HepG2 (cell line): ENCODE results near the gene COG1. TPM values are rescaled to one million over a fixed set of nuclear protein-coding genes. Genes with fewer than 3 reads are reported as not detected.

ENCODE experiments used
- CBX1 ChIP-seq: IDR thresholded peaks from one replicate; pipeline ENCODE4 v1.6.1; 2016; ENCODE audit warnings: antibody characterized with exemption, low read depth
- ETV6 ChIP-seq: sonication (generic); formaldehyde crosslinking; conservative IDR thresholded peaks from 2 replicates; pipeline ENCODE4 v1.4.0; 2020; ENCODE audit warnings: missing genetic modification reagents
- GATAD2A ChIP-seq: IDR thresholded peaks from 2 replicates; pipeline ENCODE4 v1.6.1; 2016
- HDAC2 ChIP-seq: sonication (generic); formaldehyde crosslinking; IDR thresholded peaks from 2 replicates; pipeline ENCODE4 v1.4.0; 2020; ENCODE audit warnings: missing genetic modification reagents
- HOXD1 ChIP-seq: sonication (generic); formaldehyde crosslinking; IDR thresholded peaks from 2 replicates; pipeline ENCODE4 v1.5.0; 2020; ENCODE audit warnings: missing genetic modification reagents
- NFYC ChIP-seq: IDR thresholded peaks from 2 replicates; pipeline ENCODE4 v1.6.1; 2016; ENCODE audit warnings: missing genetic modification reagents, missing compliant biosample characterization
- NKX3-1 ChIP-seq: sonication (generic); formaldehyde crosslinking; IDR thresholded peaks from 2 replicates; pipeline ENCODE4 v1.5.0; 2020; ENCODE audit warnings: missing genetic modification reagents
- NR2F2 ChIP-seq: IDR thresholded peaks from 2 replicates; pipeline ENCODE4 v1.6.1; 2012; ENCODE audit warnings: low read depth, inconsistent platforms, borderline replicate concordance
- PAF1 ChIP-seq: IDR thresholded peaks from 2 replicates; pipeline ENCODE4 v1.6.1; 2016; ENCODE audit warnings: missing genetic modification reagents, missing compliant biosample characterization
- PHF21A ChIP-seq: sonication (generic); formaldehyde crosslinking; IDR thresholded peaks from 2 replicates; pipeline ENCODE4 v1.5.0; 2020; ENCODE audit warnings: mild to moderate bottlenecking, missing genetic modification reagents
- PLRG1 ChIP-seq: fragments of 450-650 bp; conservative IDR thresholded peaks from 2 replicates; pipeline ENCODE4 v1.6.1; 2016
- RBAK ChIP-seq: sonication (generic); formaldehyde crosslinking; IDR thresholded peaks from 2 replicates; pipeline ENCODE4 v1.5.1; 2020; ENCODE audit warnings: mild to moderate bottlenecking, missing genetic modification reagents
- RFXAP ChIP-seq: sonication (generic); formaldehyde crosslinking; IDR thresholded peaks from 2 replicates; pipeline ENCODE4 v1.4.0; 2020; ENCODE audit warnings: missing genetic modification reagents, borderline replicate concordance
- SAFB2 ChIP-seq: sonication (generic); formaldehyde crosslinking; IDR thresholded peaks from 2 replicates; pipeline ENCODE4 v1.5.1; 2020; ENCODE audit warnings: missing genetic modification reagents, low read depth, mild to moderate bottlenecking, borderline replicate concordance
- SIX4 ChIP-seq: sonication (generic); formaldehyde crosslinking; IDR thresholded peaks from 2 replicates; pipeline ENCODE4 v1.4.0; 2020; ENCODE audit warnings: missing genetic modification reagents
- SMAD9 ChIP-seq: sonication (generic); formaldehyde crosslinking; IDR thresholded peaks from 2 replicates; pipeline ENCODE4 v1.5.1; 2020; ENCODE audit warnings: mild to moderate bottlenecking, missing genetic modification reagents
- SNRNP70 ChIP-seq: fragments of 200-400 bp; formaldehyde crosslinking; IDR thresholded peaks from 2 replicates; pipeline ENCODE4 v1.6.1; 2017; ENCODE audit warnings: mild to moderate bottlenecking, low read depth, low read length, moderate library complexity
- SRY ChIP-seq: sonication (generic); formaldehyde crosslinking; IDR thresholded peaks from 2 replicates; pipeline ENCODE4 v1.8.0; 2022; ENCODE audit warnings: mild to moderate bottlenecking, missing genetic modification reagents
- ZNF232 ChIP-seq: sonication (generic); formaldehyde crosslinking; IDR thresholded peaks from 2 replicates; pipeline ENCODE4 v1.4.0; 2020; ENCODE audit warnings: missing genetic modification reagents, borderline replicate concordance
- ZNF24 ChIP-seq: fragments of 450-650 bp; IDR thresholded peaks from 2 replicates; pipeline ENCODE4 v1.6.1; 2017; ENCODE audit warnings: antibody characterized with exemption, mild to moderate bottlenecking
- ZNF460 ChIP-seq: sonication (generic); formaldehyde crosslinking; IDR thresholded peaks from 2 replicates; pipeline ENCODE4 v1.5.1; 2020; ENCODE audit warnings: missing genetic modification reagents, mild to moderate bottlenecking, borderline replicate concordance
- ZNF567 ChIP-seq: sonication (generic); formaldehyde crosslinking; IDR thresholded peaks from 2 replicates; pipeline ENCODE4 v1.8.1; 2023; ENCODE audit warnings: mild to moderate bottlenecking, missing genetic modification reagents, borderline replicate concordance
- ZNF572 ChIP-seq: sonication (generic); formaldehyde crosslinking; IDR thresholded peaks from 2 replicates; pipeline ENCODE4 v1.5.1; 2020; ENCODE audit warnings: mild to moderate bottlenecking, missing genetic modification reagents
- ZNF703 ChIP-seq: sonication (generic); formaldehyde crosslinking; IDR thresholded peaks from 2 replicates; pipeline ENCODE4 v1.5.1; 2020; ENCODE audit warnings: missing genetic modification reagents, mild to moderate bottlenecking, moderate library complexity, borderline replicate concordance
- ZSCAN25 ChIP-seq: sonication (generic); formaldehyde crosslinking; IDR thresholded peaks from 2 replicates; pipeline ENCODE4 v1.8.0; 2022; ENCODE audit warnings: mild to moderate bottlenecking, missing genetic modification reagents
- ZSCAN29 ChIP-seq: sonication (generic); formaldehyde crosslinking; conservative IDR thresholded peaks from 2 replicates; pipeline ENCODE4 v1.4.0; 2020; ENCODE audit warnings: mild to moderate bottlenecking, missing genetic modification reagents
- polyA plus RNA-seq, 8 experiments: library from polyadenylated mRNA; depleted of rRNA in 3 of 8; stranded (reverse) in 7 of 8; unstranded in 1 of 8; fragments of >200 nt; fragmentation: Illumina TruSeq in 4 of 8; extraction: Trizol in 4 of 8; gene quantifications; 2 replicates each; pipeline versions ENCODE4 v1.2.1 to v1.2.3, GENCODE V29; 2011 to 2016; ENCODE audit warnings: low read depth in 4 of 8, missing spikeins in 1 of 8, mixed read lengths in 1 of 8; ENCODE audit not compliant: insufficient read depth in 1 of 8
- total RNA-seq, 5 experiments: library from RNA; depleted of rRNA; stranded (reverse); fragments of >200 nt; fragmentation: Illumina TruSeq; extraction: Trizol; gene quantifications; 2 replicates each; pipeline ENCODE4 v1.2.3, GENCODE V29; 2016; ENCODE audit warnings: low read depth in 1 of 5
- TF ChIP-seq, protein P1 (sequence below): sonication (generic); formaldehyde crosslinking; IDR thresholded peaks from 2 replicates; pipeline ENCODE4 v1.8.0; 2022; ENCODE audit warnings: low read depth, missing genetic modification reagents
- TF ChIP-seq, protein P2 (sequence below): sonication (generic); formaldehyde crosslinking; IDR thresholded peaks from 2 replicates; pipeline ENCODE4 v1.4.0; 2020; ENCODE audit warnings: missing genetic modification reagents
- TF ChIP-seq, protein P3 (sequence below): IDR thresholded peaks from 2 replicates; pipeline ENCODE4 v1.6.1; 2018; ENCODE audit warnings: missing genetic modification reagents
- TF ChIP-seq, protein P4 (sequence below): IDR thresholded peaks from 2 replicates; pipeline ENCODE4 v1.6.1; 2016

Gene COG1
- total and polyA plus RNA-seq, 2 of the 13 experiments (the other 11 are each of a cell fraction or from before 2014, with no cell fraction given): 36.6 to 39.7 TPM

DNA sequence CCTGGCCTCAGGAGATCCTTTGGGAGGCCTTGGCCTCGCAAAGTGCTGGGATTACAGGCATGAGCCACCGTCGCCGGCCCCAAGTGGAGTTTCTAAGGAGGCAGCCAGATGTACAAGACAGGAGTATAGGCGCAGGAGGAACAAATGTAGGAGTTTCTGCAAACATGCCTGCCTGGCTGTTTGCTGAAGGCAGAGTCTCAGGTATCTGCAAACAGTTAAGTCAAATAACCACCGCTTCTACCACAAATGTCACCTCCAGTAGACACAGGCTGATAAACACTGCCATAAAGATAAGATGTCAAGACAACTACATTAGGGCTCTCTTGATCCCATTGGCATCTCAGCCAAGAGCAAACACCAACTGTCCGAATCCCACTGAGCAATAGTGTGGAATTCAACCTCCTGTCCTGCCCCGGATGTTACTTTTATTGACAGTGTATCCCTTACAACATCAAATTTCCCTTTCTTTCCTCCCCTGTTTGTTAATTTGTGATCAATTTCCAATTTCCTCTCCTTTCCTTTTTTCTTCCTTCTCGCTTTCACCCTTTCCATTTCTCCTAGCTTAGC lies 5.6 kb upstream of the COG1 start (continued):
- TF ChIP-seq, protein P1, sequence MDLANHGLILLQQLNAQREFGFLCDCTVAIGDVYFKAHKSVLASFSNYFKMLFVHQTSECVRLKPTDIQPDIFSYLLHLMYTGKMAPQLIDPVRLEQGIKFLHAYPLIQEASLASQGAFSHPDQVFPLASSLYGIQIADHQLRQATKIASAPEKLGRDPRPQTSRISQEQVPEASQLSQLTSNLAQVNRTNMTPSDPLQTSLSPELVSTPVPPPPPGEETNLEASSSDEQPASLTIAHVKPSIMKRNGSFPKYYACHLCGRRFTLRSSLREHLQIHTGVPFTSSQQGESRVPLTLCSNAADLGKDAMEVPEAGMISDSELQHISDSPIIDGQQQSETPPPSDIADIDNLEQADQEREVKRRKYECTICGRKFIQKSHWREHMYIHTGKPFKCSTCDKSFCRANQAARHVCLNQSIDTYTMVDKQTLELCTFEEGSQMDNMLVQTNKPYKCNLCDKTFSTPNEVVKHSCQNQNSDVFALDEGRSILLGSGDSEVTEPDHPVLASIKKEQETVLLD (CRISPR knock-in tag): no peak
- TF ChIP-seq, protein P2, sequence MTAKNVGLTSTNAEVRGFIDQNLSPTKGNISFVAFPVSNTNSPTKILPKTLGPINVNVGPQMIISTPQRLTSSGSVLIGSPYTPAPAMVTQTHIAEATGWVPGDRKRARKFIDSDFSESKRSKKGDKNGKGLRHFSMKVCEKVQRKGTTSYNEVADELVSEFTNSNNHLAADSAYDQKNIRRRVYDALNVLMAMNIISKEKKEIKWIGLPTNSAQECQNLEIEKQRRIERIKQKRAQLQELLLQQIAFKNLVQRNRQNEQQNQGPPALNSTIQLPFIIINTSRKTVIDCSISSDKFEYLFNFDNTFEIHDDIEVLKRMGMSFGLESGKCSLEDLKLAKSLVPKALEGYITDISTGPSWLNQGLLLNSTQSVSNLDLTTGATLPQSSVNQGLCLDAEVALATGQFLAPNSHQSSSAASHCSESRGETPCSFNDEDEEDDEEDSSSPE (CRISPR knock-in tag): no peak
- TF ChIP-seq PHF21A (CRISPR knock-in tag): peak; percentile 93
- TF ChIP-seq HOXD1 (CRISPR knock-in tag): peak; percentile 98
- TF ChIP-seq GATAD2A: peak; percentile 96
- TF ChIP-seq ETV6: no peak; the same call in 1 of the 2 replicates
- TF ChIP-seq RBAK (CRISPR knock-in tag): no peak
- peak; percentile 44 for TF ChIP-seq ZSCAN25 (CRISPR knock-in tag)
- TF ChIP-seq ZNF24: no peak
- TF ChIP-seq ZNF572: peak; percentile 39; the same call in 1 of the 2 replicates
- peak; percentile 98 for TF ChIP-seq SIX4
- peak; percentile 77; the same call in 1 of the 2 replicates for TF ChIP-seq ZNF232 (CRISPR knock-in tag)
- no peak for TF ChIP-seq SNRNP70
- TF ChIP-seq ZNF703 (CRISPR knock-in tag): peak; percentile 98
- TF ChIP-seq NFYC (CRISPR knock-in tag): peak; percentile 52; the same call in 1 of the 2 replicates
- TF ChIP-seq ZNF567 (CRISPR knock-in tag): no peak
- no peak; the same call in 1 of the 2 replicates for TF ChIP-seq SAFB2 (CRISPR knock-in tag)
- no peak for TF ChIP-seq SRY (CRISPR knock-in tag)
- TF ChIP-seq, protein P3, sequence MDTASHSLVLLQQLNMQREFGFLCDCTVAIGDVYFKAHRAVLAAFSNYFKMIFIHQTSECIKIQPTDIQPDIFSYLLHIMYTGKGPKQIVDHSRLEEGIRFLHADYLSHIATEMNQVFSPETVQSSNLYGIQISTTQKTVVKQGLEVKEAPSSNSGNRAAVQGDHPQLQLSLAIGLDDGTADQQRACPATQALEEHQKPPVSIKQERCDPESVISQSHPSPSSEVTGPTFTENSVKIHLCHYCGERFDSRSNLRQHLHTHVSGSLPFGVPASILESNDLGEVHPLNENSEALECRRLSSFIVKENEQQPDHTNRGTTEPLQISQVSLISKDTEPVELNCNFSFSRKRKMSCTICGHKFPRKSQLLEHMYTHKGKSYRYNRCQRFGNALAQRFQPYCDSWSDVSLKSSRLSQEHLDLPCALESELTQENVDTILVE (CRISPR knock-in tag): 0 out of 2 replicates have a peak, but pooled peaks have one; percentile 69
- TF ChIP-seq ZNF460 (CRISPR knock-in tag): no peak
- TF ChIP-seq NKX3-1 (CRISPR knock-in tag): peak; percentile 93; the same call in 1 of the 2 replicates
- TF ChIP-seq HDAC2 (CRISPR knock-in tag): peak; percentile 100
- TF ChIP-seq, protein P4, sequence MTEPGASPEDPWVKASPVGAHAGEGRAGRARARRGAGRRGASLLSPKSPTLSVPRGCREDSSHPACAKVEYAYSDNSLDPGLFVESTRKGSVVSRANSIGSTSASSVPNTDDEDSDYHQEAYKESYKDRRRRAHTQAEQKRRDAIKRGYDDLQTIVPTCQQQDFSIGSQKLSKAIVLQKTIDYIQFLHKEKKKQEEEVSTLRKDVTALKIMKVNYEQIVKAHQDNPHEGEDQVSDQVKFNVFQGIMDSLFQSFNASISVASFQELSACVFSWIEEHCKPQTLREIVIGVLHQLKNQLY (CRISPR knock-in tag): peak; percentile 73
- TF ChIP-seq RFXAP (CRISPR knock-in tag): peak; percentile 77; the same call in 1 of the 2 replicates
- TF ChIP-seq SMAD9 (CRISPR knock-in tag): no peak
- peak; percentile 85; the same call in 1 of the 2 replicates for TF ChIP-seq ZSCAN29
- TF ChIP-seq NR2F2: peak; percentile 99
- no peak for TF ChIP-seq PAF1
- TF ChIP-seq CBX1: peak; percentile 52
- TF ChIP-seq PLRG1: no peak
